Measurements from ENCODE around the gene HTRA3.

DNA sequence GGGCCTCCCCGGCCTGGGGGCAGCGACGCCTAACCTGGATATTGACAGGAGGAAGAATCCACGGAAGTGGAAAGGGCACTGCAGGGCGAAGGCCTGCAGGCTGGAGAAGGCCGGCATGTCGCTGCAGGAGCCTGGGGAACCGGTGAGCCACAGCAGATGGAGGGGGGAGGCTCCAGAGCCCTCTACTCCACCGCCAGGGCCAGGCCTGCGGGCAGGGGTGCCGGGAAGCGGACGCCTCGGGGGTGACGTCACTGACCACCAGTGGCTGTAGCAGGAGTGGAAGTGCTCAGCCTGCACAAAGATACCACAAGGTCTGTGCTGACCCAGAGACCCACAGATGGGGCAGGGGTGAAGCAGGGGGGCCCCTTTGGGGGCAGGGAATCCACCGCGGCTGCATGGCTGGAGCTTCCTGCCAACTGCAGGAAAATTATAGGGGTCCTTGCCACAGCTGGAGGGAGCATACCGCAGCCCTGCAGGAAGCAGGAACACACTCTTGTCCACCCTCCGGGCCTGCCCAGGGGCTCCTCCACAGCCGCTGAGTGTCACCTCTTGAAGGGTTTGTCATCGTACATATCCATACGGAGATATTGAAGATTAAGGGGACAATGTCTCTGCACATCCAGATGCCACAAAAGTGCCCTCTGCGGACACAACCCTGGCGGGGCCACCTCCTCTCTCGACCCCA, 7.6 kb upstream of the HTRA3 start:
- TF ChIP-seq POLR2AphosphoS5 (IDR thresholded peaks at IDR 0.05) = peak; percentile 30 to 64 (median 53)
- TF ChIP-seq, protein P1, sequence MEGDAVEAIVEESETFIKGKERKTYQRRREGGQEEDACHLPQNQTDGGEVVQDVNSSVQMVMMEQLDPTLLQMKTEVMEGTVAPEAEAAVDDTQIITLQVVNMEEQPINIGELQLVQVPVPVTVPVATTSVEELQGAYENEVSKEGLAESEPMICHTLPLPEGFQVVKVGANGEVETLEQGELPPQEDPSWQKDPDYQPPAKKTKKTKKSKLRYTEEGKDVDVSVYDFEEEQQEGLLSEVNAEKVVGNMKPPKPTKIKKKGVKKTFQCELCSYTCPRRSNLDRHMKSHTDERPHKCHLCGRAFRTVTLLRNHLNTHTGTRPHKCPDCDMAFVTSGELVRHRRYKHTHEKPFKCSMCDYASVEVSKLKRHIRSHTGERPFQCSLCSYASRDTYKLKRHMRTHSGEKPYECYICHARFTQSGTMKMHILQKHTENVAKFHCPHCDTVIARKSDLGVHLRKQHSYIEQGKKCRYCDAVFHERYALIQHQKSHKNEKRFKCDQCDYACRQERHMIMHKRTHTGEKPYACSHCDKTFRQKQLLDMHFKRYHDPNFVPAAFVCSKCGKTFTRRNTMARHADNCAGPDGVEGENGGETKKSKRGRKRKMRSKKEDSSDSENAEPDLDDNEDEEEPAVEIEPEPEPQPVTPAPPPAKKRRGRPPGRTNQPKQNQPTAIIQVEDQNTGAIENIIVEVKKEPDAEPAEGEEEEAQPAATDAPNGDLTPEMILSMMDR (IDR thresholded peaks at IDR 0.05 in 8 of 11, conservative IDR thresholded peaks at IDR 0.05 in 3 of 11) = no peak
